ENCODE results near the gene MAN1A2.

The MAN1A2 gene

DNA sequence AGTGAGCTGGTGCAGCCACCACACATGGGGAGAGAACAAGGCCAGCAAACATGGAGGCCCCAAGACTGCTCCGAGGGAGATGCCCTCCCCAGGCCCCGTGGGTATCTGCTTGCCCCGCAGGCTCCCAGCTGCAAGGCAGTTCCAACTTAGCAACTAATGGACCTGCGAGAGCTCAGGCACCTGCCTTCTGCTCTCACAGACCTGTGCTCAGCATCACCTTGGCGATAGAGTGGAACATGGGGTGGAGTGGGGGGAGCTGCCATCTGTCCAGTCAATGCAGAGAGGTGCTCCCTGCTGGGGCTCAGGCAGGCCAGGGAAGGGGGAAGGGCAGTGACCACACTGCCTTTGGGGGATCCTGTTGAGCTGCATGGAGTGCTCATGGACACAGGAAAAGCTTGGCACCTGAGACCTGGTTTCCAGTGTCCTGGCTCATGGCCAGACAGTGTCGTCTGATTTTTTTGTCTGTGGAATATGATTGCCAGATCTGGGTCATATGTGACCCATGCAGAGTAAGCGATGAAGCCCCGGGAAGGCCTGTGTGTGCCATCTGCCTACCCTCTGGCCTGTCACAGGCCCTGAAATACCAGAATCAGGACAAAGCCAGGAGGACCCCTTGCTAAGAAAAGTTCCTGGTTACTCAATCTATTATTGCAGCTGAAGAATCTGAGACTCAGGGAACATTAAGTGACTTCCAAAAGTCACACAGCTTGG is 198.7 kb downstream of the MAN1A2 start:
- no peaks in the 10 kb centered on the region for H3K36me3 ChIP-seq (ENCODE audit: control insufficient read depth, insufficient read depth, low read length)
- TF ChIP-seq, protein P1, sequence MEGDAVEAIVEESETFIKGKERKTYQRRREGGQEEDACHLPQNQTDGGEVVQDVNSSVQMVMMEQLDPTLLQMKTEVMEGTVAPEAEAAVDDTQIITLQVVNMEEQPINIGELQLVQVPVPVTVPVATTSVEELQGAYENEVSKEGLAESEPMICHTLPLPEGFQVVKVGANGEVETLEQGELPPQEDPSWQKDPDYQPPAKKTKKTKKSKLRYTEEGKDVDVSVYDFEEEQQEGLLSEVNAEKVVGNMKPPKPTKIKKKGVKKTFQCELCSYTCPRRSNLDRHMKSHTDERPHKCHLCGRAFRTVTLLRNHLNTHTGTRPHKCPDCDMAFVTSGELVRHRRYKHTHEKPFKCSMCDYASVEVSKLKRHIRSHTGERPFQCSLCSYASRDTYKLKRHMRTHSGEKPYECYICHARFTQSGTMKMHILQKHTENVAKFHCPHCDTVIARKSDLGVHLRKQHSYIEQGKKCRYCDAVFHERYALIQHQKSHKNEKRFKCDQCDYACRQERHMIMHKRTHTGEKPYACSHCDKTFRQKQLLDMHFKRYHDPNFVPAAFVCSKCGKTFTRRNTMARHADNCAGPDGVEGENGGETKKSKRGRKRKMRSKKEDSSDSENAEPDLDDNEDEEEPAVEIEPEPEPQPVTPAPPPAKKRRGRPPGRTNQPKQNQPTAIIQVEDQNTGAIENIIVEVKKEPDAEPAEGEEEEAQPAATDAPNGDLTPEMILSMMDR (IDR thresholded peaks at IDR 0.05; ENCODE audit: insufficient read depth, low read length, poor library complexity, severe bottlenecking), result no peak
- no peak for DNase-seq (ENCODE audit: extremely low read depth, insufficient read length)
- no peak overlapping the region for H3K4me3 ChIP-seq (replicated peaks; ENCODE audit: low read depth, low read length)
- peaks cover 5% of the 10 kb centered on the region for H3K27me3 ChIP-seq (replicated peaks; ENCODE audit: control insufficient read depth, insufficient read depth, low read length)

DNA sequence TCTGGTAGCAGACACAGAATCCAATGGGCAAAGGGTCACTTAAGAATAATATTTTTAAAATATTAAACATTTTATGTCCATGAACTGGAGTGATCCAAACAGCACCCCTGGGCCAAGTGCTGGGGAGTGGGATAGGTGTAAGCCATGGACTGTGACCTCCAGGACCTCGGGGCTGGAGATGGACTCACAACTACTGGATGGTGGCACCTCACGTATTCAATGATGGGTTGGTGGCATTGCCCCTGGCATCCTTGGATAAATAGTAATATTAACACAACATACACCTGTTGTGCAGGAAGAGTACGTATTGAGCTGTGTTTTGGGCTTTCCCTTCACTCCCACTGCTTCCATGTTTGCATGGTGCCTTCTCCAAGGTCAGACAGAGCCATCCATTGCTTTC is 199.3 kb downstream of the MAN1A2 start:
- peaks cover 5% of the 10 kb centered on the region for H3K27me3 ChIP-seq (replicated peaks; ENCODE audit: control insufficient read depth, insufficient read depth, low read length)
- no peak for DNase-seq (ENCODE audit: extremely low read depth, insufficient read length)
- no peak overlapping the region for H3K4me3 ChIP-seq (replicated peaks; ENCODE audit: low read depth, low read length)

DNA sequence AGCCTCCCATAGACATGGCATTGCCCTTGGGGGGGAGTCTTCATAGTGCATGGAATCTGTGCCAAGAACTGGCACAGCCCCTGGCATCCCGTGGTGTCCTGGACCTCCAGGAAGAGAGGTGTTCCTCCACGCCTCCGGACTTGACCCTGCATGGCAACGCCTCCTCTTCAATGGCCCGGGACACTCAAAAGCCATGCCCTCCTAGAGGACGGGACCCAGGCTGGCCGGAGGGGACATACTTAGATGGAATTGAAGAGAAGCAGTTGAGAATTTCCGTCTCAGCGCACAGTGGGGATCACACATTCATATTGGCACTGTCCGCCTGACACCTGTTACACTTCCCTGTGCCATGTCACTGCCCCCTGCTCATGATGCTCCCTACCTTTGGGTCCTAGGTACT is 200.2 kb downstream of the MAN1A2 start:
- DNase-seq (ENCODE audit: extremely low read depth, insufficient read length), result no peak

More for the DNA sequence above, 199.3 kb downstream of the MAN1A2 start:
- no peaks in the 10 kb centered on the region for H3K36me3 ChIP-seq (ENCODE audit: control insufficient read depth, insufficient read depth, low read length)
- TF ChIP-seq, protein P1 (IDR thresholded peaks at IDR 0.05; ENCODE audit: insufficient read depth, low read length, poor library complexity, severe bottlenecking), result no peak

DNA sequence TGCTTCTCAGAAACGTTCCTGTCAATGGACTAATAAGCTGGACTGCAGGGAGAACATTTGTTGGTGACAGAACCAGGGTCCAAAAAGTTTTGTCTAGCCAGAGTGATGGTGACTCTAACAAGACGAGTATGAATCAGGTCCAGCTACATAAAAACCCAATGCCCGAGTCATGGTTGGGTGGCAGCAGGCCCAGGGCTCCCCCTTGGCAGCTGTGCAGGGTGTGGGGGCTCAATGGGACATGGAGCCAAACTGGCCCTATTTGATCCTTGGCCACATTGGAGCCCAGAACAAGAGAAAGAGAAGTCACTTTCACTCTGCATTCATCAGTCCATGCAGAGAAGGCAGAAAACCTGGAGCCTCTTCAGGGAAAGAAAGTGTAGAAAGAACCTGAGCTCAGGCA is 200.7 kb downstream of the MAN1A2 start:
- H3K4me3 ChIP-seq (replicated peaks; ENCODE audit: low read depth, low read length), result no peak overlapping the region
- no peak for DNase-seq (ENCODE audit: extremely low read depth, insufficient read length)
- H3K27me3 ChIP-seq (replicated peaks; ENCODE audit: control insufficient read depth, insufficient read depth, low read length), result peaks cover 4% of the 10 kb centered on the region
- H3K36me3 ChIP-seq (ENCODE audit: control insufficient read depth, insufficient read depth, low read length), result no peaks in the 10 kb centered on the region
- TF ChIP-seq, protein P1 (IDR thresholded peaks at IDR 0.05; ENCODE audit: insufficient read depth, low read length, poor library complexity, severe bottlenecking), result no peak

More for the DNA sequence above, 200.2 kb downstream of the MAN1A2 start:
- Histone ChIP-seq H3K4me3 (replicated peaks; ENCODE audit: low read depth, low read length) (no peak overlapping the region), H3K36me3 (ENCODE audit: control insufficient read depth, insufficient read depth, low read length) (no peaks in the 10 kb centered on the region), H3K27me3 (replicated peaks; ENCODE audit: control insufficient read depth, insufficient read depth, low read length) (peaks cover 5% of the 10 kb centered on the region)
- TF ChIP-seq, protein P1 (IDR thresholded peaks at IDR 0.05; ENCODE audit: insufficient read depth, low read length, poor library complexity, severe bottlenecking), result no peak

DNA sequence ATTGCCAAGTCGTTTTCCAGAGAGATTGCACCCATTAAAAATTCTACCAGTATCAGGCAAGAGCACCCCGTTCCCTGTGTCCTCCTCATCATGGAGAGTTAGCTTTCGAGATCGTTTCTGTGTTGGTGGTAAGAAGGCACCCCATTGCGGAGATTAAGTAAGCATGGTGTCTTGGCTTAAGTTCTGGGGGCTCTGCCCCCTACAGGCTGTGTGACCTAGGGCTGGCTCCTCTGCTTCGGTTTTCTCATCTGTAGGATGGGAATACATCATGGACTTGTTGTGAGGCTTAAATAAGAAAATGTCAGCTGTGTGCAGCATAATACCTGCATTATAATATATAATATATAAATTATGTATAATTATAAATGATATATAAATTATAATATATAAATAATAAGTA is 201.8 kb downstream of the MAN1A2 start:
- TF ChIP-seq, protein P1 (IDR thresholded peaks at IDR 0.05; ENCODE audit: insufficient read depth, low read length, poor library complexity, severe bottlenecking), result peak; percentile 25
- no peak overlapping the region for H3K4me3 ChIP-seq (replicated peaks; ENCODE audit: low read depth, low read length)
- H3K27me3 ChIP-seq (replicated peaks; ENCODE audit: control insufficient read depth, insufficient read depth, low read length), result peaks cover 2% of the 10 kb centered on the region; the same call in 1 of the 2 replicates
- no peak for DNase-seq (ENCODE audit: extremely low read depth, insufficient read length)
- H3K36me3 ChIP-seq (ENCODE audit: control insufficient read depth, insufficient read depth, low read length), result no peaks in the 10 kb centered on the region

All from GM06990 (cell line).